GM19099 (cell line): ENCODE measurements around the gene MEGF11.

ENCODE experiments used
- POLR2A ChIP-seq: IDR thresholded peaks from 3 replicates; pipeline ENCODE4 v1.6.1; 2011; ENCODE audit warnings: low read depth; ENCODE audit not compliant: insufficient read length; ENCODE audit errors: extremely low read depth

The MEGF11 gene

DNA sequence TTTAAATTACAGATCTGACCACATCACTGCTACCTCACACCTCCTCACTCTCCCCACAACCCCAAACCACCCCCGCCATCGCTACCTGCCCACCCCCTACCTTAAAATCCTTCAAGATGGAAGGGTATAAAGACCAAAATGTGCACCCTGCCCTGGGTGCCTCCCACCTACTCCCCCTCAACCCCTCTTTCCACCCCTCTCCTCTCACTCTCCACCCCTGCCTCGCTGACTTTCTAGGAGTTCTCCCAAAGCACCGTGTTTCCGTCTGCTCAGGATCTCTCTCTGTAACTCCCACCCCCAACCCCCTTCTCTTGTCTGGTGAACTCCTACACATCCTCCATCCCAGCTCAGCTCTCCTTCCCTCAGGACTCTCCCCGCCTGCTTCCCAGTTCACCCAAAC is 69.1 kb downstream of the MEGF11 start:
- TF ChIP-seq POLR2A, result no peak

DNA sequence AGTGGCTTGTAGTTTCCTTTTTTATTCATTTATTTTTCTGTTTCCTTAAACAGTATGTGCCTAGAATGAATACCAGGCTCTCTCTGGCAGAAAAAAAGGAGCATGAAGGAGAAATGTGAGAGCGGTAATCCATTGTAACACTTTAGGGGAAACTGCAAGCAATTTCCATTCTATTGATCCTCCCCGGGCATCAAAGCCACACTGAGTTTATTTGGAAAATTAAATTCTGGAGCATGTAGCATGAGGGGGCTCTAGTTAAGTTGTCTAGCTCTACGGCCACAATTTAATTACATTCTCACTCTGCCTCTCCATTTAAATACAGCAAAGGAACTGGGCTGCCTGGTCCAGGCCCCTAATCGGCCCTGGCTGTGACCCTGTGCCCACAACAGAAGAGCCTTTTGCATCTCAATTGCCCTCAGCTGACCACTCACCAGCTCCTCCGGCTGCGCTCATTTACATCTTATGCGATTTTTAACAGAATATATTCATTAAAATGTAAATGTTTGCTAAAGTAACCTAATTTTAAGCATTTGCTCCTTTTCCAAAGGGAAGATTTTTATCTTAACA is 72.9 kb downstream of the MEGF11 start:
- no peak for TF ChIP-seq POLR2A

DNA sequence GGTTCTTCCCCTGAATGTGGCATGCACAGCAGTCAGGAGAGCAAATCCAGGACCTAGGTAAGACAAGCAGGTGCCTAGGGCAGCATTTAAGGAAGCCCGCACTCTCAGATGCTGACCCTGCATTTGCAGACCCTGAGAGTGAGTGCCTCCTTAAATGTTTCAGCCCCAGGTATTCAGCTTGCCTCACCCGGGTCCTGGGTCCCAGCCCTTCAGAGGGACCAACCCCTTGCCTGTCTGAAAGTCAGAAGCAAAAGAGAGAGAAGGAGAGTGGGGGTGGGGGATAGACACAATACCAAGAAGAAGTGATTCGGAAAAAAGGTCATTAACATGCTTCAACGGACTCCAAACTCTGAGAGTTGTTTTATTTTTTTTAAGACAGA is 75.0 kb downstream of the MEGF11 start:
- TF ChIP-seq POLR2A, result no peak

DNA sequence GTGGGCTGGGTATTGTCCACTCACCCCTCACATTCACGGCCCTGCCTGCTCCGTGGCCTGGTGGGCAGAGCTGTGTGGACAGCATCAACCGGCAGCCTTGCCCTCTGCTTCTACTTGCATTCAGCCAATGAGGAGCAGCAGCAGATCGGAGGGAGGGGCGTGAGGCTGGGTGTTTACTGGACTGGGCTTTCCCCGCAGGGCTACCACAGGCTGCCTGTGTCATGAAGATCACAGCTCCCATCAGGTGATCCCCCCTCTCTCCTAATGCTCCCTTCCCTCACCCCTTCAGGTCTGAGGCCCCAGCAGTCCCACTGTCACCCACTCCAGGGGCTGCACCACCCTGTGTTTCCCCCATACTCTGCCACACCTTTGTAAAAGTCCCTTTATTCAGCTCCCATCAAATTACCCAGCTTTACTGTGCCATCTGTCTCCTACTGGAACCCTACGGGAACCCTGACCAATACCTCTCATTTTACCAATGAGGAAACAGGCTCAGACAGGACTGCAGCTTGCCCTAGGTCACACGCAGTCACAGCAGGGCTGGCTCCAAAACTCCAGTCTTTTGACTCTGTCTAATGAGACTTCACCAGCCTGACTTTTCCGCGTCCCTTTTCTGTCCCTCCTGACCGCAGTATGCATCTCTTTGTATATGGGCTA is 81.1 kb downstream of the MEGF11 start:
- TF ChIP-seq POLR2A, result no peak

DNA sequence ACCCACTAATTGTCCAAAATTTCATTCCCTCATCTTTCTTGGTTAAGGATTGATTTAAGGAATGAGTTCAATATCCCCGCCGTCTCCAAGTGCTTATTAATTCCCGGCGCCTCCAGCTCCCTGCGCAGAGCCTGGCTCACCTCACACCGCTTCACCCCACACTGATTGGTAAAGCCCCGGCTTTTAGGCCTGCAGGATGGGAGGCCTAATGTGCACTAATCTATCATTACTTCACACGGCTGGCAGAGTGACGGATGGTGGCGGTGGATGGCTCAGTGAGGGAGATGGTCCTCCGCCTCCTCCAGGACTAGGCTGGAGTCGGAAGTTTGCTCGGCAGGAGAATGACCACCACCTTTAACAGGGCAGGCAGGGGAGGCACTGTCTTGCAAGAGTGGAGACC is 81.7 kb downstream of the MEGF11 start:
- no peak for TF ChIP-seq POLR2A

DNA sequence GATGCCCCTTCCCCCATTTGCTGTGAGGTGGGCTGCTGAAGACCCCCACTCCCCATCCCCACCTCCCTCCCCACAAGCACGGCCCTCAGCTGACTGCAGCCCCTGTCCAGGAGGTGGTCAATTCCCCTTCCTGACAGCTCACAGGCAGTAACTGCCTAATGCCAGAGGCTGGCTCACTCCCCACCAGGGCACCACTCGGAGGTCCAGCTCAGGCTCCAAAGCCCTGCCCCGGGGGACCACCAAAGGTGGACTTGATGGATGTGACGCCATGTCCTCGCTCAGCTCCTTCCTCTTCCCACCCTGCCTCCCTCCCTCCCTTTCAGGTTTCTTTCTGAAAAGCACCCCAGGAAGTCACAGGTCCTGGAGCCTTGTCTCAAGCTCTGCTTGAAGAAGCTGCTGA is 82.8 kb downstream of the MEGF11 start:
- TF ChIP-seq POLR2A, result no peak

DNA sequence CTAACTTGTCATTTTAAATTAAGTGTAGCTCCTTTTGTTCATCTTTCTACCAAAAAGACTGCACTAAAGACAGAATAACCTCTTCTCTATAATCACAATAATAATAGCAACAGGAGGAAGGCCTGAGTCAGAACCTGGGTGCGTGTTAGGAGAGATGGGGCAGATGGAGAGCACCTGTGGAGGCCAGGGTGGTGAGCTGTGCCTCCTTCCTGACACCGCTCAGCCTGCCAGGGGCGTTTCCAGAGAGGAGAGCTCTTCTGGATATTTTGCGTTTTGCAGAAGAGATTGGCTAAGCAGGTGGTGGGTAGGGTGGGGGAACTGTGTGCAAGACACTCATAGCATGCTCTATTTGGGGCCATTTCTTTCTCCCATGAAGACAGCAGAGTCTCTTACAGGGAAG is 83.5 kb downstream of the MEGF11 start:
- TF ChIP-seq POLR2A, result no peak

DNA sequence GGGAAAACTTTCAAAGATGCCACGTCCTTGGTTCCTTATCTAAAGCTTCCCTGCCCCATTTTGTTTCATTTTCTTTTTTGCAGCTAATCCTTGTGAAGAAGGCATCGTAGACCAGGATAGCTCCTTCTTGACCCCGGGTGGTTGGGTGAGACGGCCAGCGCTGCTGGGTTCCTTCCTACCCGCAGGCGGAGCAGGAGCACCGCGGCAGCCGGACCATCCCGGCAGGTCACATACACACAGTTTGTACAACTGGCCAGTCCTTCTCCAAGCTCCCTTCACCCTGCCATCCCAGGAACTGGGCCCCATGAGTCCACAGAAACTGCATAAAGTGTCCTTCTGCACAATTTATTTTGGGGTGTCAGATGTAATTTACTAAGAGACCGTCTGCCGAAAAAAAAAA is 83.9 kb downstream of the MEGF11 start:
- no peak for TF ChIP-seq POLR2A

DNA sequence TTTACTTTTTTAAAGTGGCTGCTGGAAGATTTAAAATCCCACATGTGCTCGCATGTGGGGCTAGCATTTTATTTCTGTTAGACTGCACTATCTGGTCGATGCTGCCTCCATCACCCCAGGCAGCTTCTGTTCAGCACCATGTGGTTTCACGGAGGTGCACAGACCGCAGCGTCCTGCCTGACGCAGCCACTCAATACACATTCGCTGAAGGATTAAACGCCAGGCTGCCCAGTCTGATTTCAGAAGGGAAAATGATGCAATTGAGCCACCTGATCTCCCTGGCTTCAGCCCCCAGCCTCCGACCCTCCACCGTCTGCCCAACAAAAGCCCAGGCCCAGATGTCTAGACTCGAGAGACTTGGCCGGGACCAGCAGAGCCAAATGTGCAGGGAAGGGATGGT is 84.5 kb downstream of the MEGF11 start:
- TF ChIP-seq POLR2A, result no peak

DNA sequence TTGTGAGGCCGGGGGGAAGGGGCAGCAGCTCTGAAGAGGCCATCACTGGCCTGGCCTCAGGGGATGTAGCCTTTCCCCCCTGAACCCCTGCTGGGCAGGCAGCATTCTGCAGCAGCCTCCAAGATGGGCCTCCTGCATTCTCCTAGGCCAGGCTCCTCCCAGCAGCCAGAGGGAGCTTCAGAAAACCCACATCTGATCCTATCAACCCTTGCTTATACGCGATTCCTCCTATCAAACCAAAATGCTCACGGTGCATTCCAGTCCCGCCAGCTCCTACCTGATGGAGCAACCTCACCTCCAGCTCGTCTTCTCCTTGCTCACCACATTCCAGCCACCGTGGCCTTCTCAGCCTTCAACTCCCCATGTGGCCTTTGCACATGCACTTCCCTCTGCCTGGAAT is 85.7 kb downstream of the MEGF11 start:
- TF ChIP-seq POLR2A, result no peak

DNA sequence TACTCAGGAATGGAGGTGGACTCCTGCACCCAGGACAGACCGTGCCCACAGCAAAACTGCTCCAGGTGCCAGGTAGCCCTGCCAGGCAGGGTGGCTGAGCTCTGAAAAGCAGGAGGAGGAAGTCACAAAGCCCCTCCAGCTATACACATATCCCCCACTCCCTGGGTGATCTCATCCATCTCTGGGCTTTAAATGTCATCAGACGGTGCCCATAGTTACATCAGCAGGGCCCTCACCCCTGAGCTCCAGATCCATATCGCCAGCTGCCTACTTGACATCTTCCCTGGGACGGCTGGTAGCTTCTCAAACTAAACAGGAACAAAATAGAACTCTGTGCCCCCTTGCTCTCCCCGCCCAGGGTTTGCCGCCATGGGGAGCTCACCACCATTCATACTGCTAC is 87.7 kb downstream of the MEGF11 start:
- TF ChIP-seq POLR2A, result no peak

DNA sequence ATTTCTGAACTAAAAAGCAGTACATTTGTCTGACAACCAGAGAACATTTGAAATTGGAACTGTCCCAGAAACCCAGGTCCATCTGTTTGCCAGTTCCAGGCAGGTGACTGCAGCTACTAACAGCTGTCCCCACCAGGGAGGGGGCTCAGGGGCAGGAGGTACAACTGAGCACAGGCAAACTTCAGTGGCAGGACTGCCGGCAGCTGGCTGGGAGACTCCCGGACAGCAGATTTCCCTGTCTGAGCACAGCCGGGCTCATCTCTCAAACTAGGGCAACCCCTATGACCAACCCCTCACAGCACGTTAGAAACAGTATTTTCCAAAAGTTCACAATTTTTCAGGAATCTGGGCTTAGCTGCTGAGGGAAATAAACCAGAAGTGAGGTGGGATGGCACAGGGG is 88.8 kb downstream of the MEGF11 start:
- no peak for TF ChIP-seq POLR2A

DNA sequence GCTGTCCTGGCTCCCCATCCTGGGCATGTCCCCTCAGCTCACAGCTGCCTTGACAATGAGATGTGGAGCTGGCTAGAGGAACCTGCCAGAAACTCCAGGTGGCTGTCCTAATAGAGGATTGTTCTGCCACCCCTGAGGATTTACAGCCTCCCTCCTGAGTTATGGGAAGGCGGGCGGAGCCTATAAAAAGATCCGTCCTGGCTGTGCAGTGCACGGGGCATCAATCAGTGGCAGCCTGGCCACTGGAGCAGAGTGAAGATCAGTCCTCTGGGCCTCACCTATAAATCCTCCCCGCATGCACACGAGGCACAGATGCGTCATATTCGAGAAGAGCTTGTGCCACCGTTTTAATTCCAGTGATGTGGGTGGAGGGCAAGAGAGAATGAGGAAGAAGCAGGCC is 90.0 kb downstream of the MEGF11 start:
- TF ChIP-seq POLR2A, result no peak

DNA sequence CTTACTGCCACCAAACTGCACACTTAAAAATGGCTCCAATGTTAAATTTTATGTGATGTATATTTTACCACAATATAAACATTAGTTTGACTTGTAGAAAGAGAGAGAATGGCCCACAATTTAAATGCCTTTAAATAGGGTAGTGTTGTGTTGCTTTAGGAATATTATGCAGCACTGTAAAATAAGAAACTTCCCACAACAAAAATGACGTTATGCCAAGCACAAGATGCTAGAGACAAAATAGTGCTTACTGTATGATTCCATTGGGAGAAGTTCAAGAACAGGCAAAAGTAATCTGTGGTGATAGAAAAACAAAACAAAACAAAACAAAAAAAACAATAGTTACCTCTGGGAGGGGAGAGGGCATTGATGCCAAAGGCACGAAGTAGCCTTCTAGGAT is 91.3 kb downstream of the MEGF11 start:
- no peak for TF ChIP-seq POLR2A

DNA sequence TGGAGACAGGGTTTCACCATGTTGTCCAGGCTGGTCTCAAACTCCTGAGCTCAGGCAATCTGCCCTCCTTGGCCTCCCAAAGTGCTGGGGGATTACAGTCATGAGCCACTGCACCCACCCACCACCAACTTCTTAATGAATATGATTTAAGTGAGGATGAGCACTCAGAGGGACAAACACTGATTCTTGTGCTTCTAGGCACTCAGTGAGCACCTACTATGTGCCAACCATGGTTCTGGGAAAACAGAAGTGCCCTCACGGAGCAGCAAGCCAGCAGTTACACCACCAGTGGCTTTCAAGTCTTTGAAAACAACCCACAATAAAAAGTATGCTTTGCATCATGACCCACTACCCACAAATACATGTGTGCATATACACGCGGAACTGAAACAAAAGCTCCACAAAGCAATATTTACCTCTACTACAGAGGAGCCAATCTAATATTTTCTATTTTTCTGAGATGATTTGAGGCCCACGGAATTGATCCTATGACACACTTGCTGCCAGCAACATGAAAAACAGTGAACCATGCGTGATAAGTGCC is 91.9 kb downstream of the MEGF11 start:
- no peak for TF ChIP-seq POLR2A

DNA sequence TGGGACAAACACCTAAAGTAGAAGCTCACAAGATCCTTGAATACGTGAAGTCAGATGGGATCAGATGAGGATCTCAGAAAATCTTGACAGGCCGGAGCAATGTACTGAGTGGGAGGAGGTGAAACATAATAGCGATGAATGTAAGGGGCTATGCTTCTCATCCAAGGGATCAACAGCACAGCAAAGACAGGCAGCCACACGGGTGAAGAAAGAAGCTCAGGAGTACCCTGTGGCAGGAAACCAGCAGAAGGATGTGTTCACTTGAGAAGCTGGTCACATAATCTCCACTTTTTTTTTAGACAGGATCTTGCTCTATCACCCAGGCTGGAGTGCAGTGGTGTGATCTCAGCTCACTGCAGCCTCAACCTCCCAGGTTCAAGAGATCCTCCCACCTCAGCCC is 92.4 kb downstream of the MEGF11 start:
- no peak for TF ChIP-seq POLR2A

DNA sequence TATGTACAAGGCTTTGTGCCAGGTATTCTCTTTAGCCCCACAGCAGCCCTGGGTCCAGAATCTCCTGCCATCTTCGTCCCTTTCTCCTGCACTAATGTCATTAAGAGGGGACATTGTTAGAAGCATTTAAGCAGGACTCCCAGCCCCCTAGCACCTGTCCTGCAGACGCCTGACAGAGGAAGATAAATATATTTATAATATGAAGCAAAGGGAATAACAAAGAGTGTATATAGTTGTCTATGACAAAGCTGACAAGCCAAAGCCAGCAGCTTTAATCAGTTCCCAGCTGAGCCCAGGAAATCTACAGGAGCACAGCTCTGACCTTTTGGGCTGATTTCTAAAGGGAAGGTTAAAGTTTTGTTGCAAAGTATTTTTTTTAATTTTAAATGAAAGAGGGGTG is 96.0 kb downstream of the MEGF11 start:
- TF ChIP-seq POLR2A, result no peak
